ENCODE data around the gene USB1. TPM values are rescaled to one million over a fixed set of nuclear protein-coding genes. Genes with fewer than 3 reads are reported as not detected.

Gene USB1
- total RNA-seq, 3 donors from 2014 or later, result 45.1 to 50.2 (median 47.4) TPM

GRCh38 chr16:58054289-58054688 is 53.1 kb downstream of the USB1 start:
- DNase-seq (no peak), ATAC-seq (no peak)
- intact Hi-C loops (cut with DNase I, micrococcal nuclease), result no loop called here
- Histone ChIP-seq H3K36me3 (ENCODE audit: low read depth) (no peaks in the 10 kb centered on the region), H3K4me1 (ENCODE audit: low read depth) (no peaks in the 10 kb centered on the region), H3K9me3 (no peaks in the 10 kb centered on the region), H3K4me3 (no peak overlapping the region)
- TF ChIP-seq CTCF (IDR thresholded peaks at IDR 0.05), result no peak

GRCh38 chr16:58056580-58056979 is 55.4 kb downstream of the USB1 start:
- DNase-seq (no peak), ATAC-seq (no peak)
- H3K9me3 ChIP-seq, result no peaks in the 10 kb centered on the region
- intact Hi-C loops (cut with DNase I, micrococcal nuclease), result no loop called here
- H3K36me3 ChIP-seq (ENCODE audit: low read depth), result no peaks in the 10 kb centered on the region
- H3K4me3 ChIP-seq, result no peak overlapping the region
- no peaks in the 10 kb centered on the region for H3K4me1 ChIP-seq (ENCODE audit: low read depth)
- no peak for TF ChIP-seq CTCF (IDR thresholded peaks at IDR 0.05)

GRCh38 chr16:58057121-58057520 is 55.9 kb downstream of the USB1 start:
- no peak for TF ChIP-seq CTCF (IDR thresholded peaks at IDR 0.05)
- Histone ChIP-seq H3K9me3 (no peaks in the 10 kb centered on the region), H3K4me1 (ENCODE audit: low read depth) (no peaks in the 10 kb centered on the region), H3K4me3 (no peak overlapping the region), H3K36me3 (ENCODE audit: low read depth) (no peaks in the 10 kb centered on the region)
- ATAC-seq, result no peak
- intact Hi-C loops (cut with DNase I, micrococcal nuclease), result no loop called here
- no peak for DNase-seq

- intact Hi-C loops (cut with DNase I, micrococcal nuclease), result no loop called here
- H3K4me1 ChIP-seq (ENCODE audit: low read depth), result no peaks in the 10 kb centered on the region
- no peaks in the 10 kb centered on the region for H3K9me3 ChIP-seq
- no peaks in the 10 kb centered on the region for H3K36me3 ChIP-seq (ENCODE audit: low read depth)
- ATAC-seq (no peak), DNase-seq (no peak)
- H3K4me3 ChIP-seq, result no peak overlapping the region
- no peak for TF ChIP-seq CTCF (IDR thresholded peaks at IDR 0.05)
Measured at GRCh38 chr16:58057784-58058183, 56.6 kb downstream of the USB1 start.

- Histone ChIP-seq H3K36me3 (ENCODE audit: low read depth) (no peaks in the 10 kb centered on the region), H3K4me1 (ENCODE audit: low read depth) (no peaks in the 10 kb centered on the region), H3K4me3 (no peak overlapping the region), H3K9me3 (no peaks in the 10 kb centered on the region)
- no peak for ATAC-seq
- no peak for TF ChIP-seq CTCF (IDR thresholded peaks at IDR 0.05)
- DNase-seq, result no peak
- intact Hi-C loops (cut with DNase I, micrococcal nuclease), result no loop called here
Measured at GRCh38 chr16:58062821-58063220, 61.6 kb downstream of the USB1 start.

- H3K9me3 ChIP-seq, result no peaks in the 10 kb centered on the region
- H3K4me3 ChIP-seq, result no peak overlapping the region
- TF ChIP-seq CTCF (IDR thresholded peaks at IDR 0.05), result no peak
- DNase-seq, result no peak
- no peaks in the 10 kb centered on the region for H3K4me1 ChIP-seq (ENCODE audit: low read depth)
- ATAC-seq, result no peak
- no peaks in the 10 kb centered on the region for H3K36me3 ChIP-seq (ENCODE audit: low read depth)
- intact Hi-C loops (cut with DNase I, micrococcal nuclease), result no loop called here
Measured at GRCh38 chr16:58063377-58064076, 62.3 kb downstream of the USB1 start.

All from mucosa of descending colon (tissue), 3 donors.